Activated T-cell treated with anti-CD3 and anti-CD28 coated beads, Interleukin-2, amount 50 U/mL, for 4 hours (primary cell): ENCODE data around the gene CXCL12. TPM values are rescaled to one million over a fixed set of nuclear protein-coding genes. Genes with fewer than 3 reads are reported as not detected.

Experiments used
- ATAC-seq, 2 donors: fragments of 200-7000 bp; cut with Tn5 transposase; one replicate each; pipeline ENCODE4 v1.10.0; 2021
- DNase-seq: peaks from one replicate; pipeline ENCODE4 v3.0.0-alpha.2; 2020
- H3K27me3 Mint-ChIP-seq: one replicate; pipeline ENCODE4 v1.8.0; 2021; ENCODE audit warnings: low read depth, mixed read lengths
- H3K36me3 Mint-ChIP-seq: one replicate; pipeline ENCODE4 v1.8.0; 2022; ENCODE audit warnings: mixed read lengths; ENCODE audit not compliant: insufficient read depth
- H3K4me1 Mint-ChIP-seq: one replicate; pipeline ENCODE4 v1.8.0; 2021; ENCODE audit warnings: low read depth, mixed read lengths
- H3K4me3 Mint-ChIP-seq: one replicate; pipeline ENCODE4 v1.8.0; 2021; ENCODE audit warnings: mild to moderate bottlenecking, moderate library complexity, mixed read lengths
- H3K9me3 Mint-ChIP-seq: one replicate; pipeline ENCODE4 v1.8.0; 2021; ENCODE audit warnings: mixed read lengths
- total RNA-seq, 3 donors: library from RNA; stranded (reverse); gene quantifications; one replicate each; pipeline ENCODE4 v1.2.1, GENCODE V29; 2021

The CXCL12 gene
- total RNA-seq, 3 donors from 2014 or later, result 0.13 to 0.16 TPM; not detected in 1

DNA sequence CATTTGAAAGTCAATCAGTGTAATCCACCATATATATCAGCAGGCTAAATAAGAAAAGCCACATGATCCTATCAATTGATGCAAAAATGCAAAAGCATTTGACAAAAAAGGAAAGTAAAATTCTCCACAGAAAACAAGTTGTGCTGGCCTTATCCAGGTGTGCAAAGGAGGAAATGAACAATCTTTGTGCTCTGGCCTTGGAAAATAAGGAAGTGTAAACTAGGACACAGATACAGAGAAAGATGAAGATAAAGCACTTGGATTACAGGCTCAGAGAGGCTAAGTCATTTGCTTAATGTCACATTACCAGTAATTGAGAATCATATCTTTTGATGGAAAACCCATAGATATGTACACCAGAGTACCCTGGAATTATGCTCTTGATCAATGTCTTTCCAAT lies 54.5 kb downstream of the CXCL12 start:
- no peaks in the 10 kb centered on the region for H3K36me3 Mint-ChIP-seq
- H3K9me3 Mint-ChIP-seq, result no peaks in the 10 kb centered on the region
- ATAC-seq, result no peak
- no peak overlapping the region for H3K4me3 Mint-ChIP-seq
- H3K27me3 Mint-ChIP-seq, result no peaks in the 10 kb centered on the region
- DNase-seq, result no peak
- H3K4me1 Mint-ChIP-seq, result no peaks in the 10 kb centered on the region

- H3K36me3 Mint-ChIP-seq, result no peaks in the 10 kb centered on the region
- H3K27me3 Mint-ChIP-seq, result no peaks in the 10 kb centered on the region
- no peak overlapping the region for H3K4me3 Mint-ChIP-seq
- no peaks in the 10 kb centered on the region for H3K4me1 Mint-ChIP-seq
- ATAC-seq (no peak), DNase-seq (no peak)
- no peaks in the 10 kb centered on the region for H3K9me3 Mint-ChIP-seq
Observed at GRCh38 chr10:44327461-44327860, 57.4 kb downstream of the CXCL12 start.
